GM21825 (cell line): ENCODE results near the gene NME7.
A peak's percentile ranks its signal among the peaks of the same experiment; 100 is the strongest.

Experiments
- ATAC-seq: cut with Tn5 transposase; IDR thresholded peaks from one replicate; pipeline ENCODE4 v1.9.1; 2021; ENCODE audit warnings: mild to moderate bottlenecking, moderate library complexity; ENCODE audit not compliant: unreplicated experiment

Gene NME7

DNA sequence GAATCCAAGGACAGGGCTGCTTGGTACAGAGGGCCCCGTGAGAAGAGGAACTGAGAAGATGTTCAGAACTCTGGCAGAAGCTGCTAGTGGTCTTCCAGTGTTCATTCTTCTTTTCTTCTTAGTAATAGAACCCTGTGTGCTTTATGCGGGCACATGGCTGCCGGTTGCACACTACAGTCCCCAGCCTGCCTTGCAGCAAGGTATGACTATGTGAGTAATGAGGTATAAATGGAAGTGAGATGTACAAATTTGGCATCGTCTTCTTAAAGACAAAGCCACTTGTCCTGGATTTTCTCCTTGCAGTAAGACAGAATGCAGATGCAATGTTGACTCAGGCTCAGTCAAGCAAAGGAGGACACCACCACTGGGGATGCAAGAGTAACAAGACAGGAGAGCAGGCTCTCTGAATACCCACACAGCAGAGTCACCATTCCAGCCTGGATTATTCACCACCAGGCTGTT lies 276.1 kb downstream of the NME7 start:
- ATAC-seq, result peak; percentile 77

DNA sequence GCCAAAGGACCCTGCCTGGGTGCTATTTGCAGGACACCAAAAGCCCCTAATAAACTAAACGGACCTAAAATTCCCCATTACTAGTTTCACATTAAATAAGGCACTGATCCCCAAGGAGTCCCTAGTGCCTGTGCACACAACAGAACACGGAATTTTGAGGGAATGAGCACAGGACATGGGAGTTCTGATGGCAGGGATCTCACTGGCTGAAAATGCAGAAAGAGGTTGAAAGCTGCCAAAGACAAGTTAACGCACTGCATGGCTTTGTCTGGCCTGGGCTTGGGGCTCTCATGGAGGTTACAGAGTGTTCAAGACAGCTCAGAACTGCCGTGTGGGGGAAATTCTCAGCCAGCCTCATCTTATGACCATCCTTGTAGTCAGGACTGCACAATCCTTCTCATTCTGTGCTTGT lies 276.7 kb downstream of the NME7 start:
- peak; percentile 42 for ATAC-seq

- ATAC-seq, result peak; percentile 7
Observed at GRCh38 chr1:169090308-169090899, 277.2 kb downstream of the NME7 start.

DNA sequence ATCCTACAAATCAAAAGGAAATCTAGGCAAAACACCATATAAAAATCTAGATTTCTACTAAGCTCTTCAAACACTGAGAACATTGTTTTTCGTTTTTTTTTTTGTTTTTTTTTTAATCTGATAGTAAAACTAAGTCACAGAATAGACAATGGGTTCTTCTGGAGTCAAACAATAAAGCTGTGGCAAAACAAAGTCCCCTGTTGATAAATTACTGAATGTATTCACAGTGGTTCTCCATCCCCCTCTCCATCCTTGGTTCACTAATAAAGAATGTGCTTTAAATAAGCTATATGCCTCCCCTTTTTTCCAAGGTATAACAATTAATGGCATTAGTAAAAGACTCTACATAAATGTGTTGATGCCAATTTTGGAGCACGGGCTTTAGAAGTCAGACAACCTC lies 277.8 kb downstream of the NME7 start:
- ATAC-seq, result no peak

- no peak for ATAC-seq
Observed at GRCh38 chr1:169087876-169088275, 279.7 kb downstream of the NME7 start.

GRCh38 chr1:169086603-169087455 lies 280.8 kb downstream of the NME7 start:
- no peak for ATAC-seq

- ATAC-seq, result no peak
Observed at GRCh38 chr1:169085911-169086310, 281.7 kb downstream of the NME7 start.
